GM11168 (cell line): ENCODE results near the gene C19orf44.
"Not testable (repeated sequence)": the region's sequence is repeated elsewhere in the genome, so short reads cannot be mapped to it uniquely, and the experiment has no call there.

ENCODE experiments used
- in situ Hi-C: fragments of 300-500 bp; cut with MboI; formaldehyde crosslinking; loops from one replicate; pipeline ENCODE4 v1.12.0; 2022; ENCODE audit warnings: low sequenced_read_pairs; ENCODE audit not compliant: unreplicated experiment

Gene C19orf44

DNA sequence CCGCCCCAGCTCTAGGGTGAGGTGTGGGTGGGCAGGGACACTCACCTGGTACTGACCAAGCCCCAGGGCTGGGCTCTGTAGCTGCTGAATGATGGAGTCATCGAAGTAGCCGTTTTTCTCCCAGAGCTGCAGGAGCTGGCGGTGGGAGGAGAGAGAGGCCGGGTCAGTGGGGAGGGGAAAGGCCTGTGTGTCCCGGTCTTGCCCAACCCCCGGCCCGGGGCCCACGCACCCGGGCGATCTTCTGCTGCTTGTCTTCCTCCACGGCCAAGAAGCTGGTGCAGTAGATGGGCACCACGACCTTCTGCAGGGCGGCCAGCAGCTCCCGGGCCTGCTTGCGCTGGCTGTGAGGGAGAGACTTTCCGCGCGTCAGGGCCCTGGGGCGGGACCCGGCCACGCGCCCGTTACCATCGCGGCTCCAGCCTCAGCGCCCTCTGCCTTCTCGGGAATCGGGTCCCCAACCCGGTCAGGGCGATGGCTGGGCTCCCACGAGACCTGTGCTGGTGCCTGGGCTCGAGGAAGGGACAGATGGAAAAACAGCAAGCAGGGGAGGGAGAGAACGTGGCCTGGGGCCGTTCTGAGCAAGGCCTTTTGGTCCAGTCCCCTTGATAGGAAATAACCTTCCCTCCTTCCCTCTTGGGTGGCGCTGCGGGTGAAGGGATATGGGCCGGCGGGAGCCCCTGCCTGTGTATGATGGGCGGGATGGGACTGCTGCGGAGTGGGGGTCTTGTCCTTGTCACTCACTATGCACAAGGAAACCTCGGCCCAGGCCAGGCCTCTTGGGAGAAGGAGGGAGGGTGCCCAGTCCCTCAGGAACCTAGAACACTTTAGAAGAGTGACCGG is 34.6 kb downstream of the C19orf44 start:
- in situ Hi-C loops: no loop called here

DNA sequence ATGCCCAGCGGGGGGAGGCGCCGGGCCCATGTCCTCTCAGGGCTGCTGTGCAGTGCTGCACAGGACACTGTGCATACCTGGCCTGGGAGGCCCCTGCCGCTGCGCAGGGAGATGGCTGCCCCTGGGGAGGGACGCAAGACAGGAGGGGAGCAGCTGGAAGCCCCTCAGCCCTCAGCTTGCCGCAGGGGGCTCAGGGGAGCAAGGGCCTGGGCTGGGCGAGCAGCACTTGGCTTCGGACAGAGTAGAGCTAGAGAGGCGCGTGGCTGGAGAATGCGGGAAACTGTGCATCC is 35.1 kb downstream of the C19orf44 start:
- in situ Hi-C loops: no loop called here

- in situ Hi-C loops: no loop called here
Measured at GRCh38 chr19:16532440-16533234, 36.4 kb downstream of the C19orf44 start.

DNA sequence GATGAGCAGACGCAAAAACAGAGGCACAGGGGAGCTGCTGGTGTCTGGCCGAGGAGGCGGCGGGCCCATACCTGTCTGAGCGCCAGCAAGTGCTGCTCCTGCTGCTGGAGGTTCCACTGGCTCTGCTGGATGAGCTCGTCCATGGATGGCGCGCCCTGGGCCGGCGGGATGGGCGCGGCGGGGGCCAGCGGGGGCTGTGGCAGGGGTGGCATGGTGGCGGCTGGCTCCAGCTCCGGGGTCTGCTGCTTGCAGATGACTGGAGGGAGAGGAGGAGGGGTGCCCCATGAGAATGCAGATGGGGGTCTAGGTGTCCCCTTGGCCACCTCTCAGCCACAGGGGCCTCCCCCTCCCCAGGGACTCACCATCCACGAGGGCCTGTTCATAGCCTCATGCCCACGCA is 39.2 kb downstream of the C19orf44 start:
- in situ Hi-C loops: no loop called here

DNA sequence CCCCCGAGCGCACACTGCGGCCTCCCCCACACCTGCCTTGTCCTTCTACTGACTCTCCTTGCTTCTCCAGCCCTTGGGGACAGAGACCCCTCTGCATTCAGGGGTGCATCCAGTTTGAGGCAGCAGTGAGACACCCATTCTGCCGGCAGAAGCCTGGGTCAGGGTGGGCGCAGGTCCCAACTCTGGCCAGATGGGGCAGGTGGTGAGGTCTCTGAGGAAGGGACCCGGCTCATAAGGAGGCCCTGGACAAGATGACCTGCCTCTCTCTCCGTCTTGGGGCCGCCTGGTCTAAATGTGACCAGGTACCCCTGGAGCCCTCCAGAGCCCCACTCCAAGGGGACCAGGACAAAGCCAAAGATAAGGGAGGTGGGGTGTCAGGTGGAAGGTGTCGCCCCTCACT is 39.9 kb downstream of the C19orf44 start:
- in situ Hi-C loops: no loop called here

DNA sequence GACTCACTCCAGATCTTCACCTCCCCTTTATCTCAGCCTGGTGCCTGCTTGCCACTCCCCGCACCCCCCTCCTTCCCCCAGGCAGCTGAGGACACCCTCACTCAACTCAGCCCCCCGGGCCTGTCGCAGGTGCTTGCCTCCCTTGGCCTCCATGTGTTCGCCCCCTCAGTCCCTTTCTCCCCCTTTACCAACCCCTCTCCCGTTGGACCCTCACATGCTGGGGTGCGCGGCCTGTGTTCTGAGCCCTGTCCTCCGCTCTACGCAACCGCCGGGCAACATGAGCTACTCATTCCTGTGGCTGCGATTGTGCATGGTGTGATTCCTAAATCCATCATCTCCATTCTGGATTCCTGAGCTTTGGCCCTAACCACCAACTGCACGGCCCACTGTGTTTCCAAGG is 40.9 kb downstream of the C19orf44 start:
- in situ Hi-C loops: no loop called here

- in situ Hi-C loops: no loop called here
Measured at GRCh38 chr19:16540948-16541347, 44.8 kb downstream of the C19orf44 start.

DNA sequence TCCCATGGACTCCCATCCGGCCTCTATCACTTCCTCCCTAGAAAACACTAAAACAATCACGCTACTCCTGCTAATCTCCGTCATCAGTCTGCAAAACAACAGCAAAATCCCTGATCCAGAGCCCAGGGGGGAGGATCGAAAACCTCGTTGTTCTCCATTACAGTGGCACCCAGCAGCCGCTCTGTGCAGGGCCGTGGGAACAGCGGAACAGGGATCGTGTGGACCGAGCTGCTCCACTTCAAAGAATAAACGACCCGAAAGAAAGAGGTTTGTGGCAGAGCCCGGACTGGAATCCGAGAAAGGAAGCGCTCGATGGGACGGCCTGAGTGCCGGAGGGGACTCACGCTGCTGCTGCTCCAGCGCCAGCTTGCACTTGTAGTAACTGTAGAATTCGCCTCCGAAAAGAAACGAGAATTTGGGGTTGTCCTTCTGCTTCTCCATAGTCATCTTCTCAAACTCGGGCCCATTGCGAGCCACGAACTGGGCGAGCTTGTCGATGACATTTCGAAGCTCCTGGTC is 45.4 kb downstream of the C19orf44 start:
- in situ Hi-C loops: no loop called here

DNA sequence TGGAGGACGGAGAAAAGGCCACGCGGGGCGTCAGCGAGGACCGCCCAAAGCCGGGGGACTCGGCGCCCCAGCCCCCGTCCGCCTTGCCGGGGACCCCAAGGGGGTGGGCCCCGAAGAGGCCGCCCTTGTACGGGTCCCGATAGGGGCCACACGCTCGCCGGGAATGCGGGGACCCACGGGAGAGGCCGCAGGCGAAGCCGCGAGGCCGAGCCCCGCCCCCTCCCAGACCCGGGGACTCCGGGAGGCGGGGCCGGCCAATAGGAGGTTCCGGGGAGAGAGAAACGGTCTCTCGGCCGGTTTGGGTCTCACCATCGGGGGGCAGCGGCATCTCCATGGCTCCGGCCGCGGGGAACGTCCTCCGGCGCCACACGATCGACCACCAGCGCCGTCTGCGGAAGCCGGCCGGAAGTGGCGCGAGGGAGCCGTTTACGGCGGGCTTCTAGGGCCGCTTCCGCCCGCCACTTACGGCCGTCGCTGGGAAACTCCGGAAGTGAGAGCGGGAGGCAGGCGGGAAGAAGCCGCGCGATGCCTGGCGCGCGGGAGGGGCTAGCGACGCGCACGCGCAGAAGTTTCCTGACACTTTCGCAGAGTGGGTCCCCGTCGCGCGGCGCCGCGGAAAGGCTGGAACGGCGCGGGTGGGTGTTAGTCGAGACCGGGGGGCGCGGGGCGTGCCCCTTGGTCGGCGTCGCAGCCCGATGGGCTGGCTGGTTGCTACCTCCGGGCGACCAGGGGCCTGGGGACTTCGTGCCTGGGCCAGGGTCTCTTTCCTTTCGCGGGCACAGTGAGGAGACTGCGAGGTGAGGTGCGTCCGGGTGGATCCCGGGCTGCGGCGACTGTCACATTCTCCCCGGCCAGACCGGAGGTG is 46.1 kb downstream of the C19orf44 start, which contains the start of gene CHERP:
Gene CHERP (minus strand): TSS at position 393 of the 865 bp plus-strand sequence. CDS start 59 bp downstream, at position 334.
- in situ Hi-C loops: no loop called here

DNA sequence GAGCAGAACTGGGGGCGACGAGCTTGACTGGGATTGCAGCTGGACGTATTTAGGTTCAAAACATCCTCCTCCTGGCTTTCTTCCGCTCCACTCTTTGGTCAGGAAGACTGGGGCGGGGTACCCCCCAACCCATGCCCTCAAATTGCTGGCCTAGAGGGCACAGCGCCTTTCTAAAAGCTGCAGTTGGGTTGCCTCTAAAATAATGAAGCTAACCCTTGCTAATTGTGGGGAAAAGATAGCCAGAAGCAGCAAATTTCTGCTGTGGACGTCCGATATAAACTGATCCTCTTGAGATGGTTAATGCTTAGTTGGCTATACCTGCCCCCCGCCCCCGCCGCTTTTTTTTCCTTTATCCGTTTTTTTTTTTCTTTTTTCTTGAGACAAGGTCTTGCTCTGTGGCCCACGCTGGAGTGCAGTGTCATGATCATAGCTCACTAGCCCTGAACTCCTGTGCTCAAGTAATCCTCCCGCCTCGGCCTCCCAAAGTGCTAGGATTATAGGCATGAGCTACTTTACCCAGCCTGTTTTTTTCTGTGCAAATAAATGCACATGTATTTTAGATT is 46.8 kb downstream of the C19orf44 start:
- in situ Hi-C loops: no loop called here

DNA sequence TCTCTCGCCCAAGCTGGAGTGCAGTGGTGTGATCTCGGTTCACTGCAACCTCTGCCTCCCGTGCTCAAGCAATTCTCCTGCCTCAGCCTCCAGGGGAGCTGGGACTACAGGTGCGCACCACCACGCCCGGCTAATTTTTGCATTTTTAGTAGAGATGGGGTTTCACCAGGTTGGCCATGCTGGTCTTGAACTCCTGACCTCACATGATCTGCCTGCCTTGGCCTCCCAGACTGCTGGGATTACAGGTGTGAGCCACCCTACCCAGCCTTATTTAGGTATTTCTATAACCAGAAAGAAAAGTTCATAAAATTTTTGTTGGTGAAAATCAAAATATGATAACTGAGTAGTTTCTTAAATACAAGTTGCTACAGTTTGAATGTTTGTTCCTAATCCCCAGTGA is 47.5 kb downstream of the C19orf44 start:
- in situ Hi-C loops: not testable (repeated sequence)

DNA sequence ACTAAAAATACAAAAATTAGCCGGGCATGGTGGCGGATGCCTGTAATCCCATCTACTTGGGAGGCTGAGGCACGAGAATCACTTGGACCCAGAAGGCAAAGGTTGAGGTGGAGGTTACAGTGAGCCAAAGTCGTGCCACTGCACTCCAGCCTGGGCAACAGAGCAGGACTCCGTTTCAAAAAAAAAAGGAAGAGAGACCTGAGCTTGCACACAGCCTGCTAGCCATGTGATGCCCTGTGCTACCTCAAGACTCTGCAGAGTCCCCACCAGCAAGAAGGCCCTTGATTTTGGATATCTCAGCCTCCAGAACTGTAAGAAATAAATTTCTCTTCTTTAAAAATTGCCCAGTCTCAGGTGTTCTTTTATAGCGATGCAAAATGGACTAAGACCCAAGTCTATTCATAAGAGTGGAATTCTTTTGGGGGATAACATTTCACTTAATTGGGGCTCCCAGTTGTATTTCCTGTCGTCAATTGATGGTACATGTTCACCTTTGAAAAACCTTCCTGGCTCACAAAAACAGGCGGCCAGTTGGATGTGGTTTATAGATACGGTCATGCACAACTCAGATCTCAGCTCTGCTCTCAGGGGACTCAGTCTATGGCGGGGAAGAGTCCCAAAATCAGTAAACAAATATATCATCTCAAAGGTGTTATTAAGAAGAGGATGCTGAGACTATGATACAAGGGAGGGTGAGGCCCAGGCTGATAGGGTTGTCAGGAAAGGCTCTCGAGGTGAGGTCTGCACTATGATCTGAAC is 48.5 kb downstream of the C19orf44 start:
- in situ Hi-C loops: no loop called here

GRCh38 chr19:16548956-16549355 is 52.8 kb downstream of the C19orf44 start:
- in situ Hi-C loops: no loop called here

DNA sequence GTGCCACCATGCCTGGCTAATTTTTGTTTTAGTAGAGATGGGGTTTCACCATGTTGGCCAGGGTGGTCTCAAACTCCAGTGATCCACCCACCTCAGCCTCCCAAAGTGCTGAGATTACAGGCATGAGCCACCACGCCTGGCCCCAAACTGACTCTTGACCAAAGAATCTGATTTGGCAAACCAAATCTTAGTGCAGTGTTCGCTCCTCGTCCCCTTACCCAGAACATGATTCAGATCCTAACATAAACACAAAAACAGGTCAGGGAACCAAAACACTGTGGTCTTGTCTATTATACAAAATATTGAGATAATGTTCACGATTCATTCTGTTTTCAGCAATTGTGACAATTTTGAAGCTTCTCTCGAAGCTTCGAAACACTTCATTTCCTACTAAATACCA is 55.7 kb downstream of the C19orf44 start:
- in situ Hi-C loops: not testable (repeated sequence)

- in situ Hi-C loops: no loop called here
Measured at GRCh38 chr19:16554776-16555175, 58.6 kb downstream of the C19orf44 start.

- in situ Hi-C loops: no loop called here
Measured at GRCh38 chr19:16559780-16560276, 63.6 kb downstream of the C19orf44 start.

GRCh38 chr19:16561382-16561781 is 65.2 kb downstream of the C19orf44 start:
- in situ Hi-C loops: no loop called here

DNA sequence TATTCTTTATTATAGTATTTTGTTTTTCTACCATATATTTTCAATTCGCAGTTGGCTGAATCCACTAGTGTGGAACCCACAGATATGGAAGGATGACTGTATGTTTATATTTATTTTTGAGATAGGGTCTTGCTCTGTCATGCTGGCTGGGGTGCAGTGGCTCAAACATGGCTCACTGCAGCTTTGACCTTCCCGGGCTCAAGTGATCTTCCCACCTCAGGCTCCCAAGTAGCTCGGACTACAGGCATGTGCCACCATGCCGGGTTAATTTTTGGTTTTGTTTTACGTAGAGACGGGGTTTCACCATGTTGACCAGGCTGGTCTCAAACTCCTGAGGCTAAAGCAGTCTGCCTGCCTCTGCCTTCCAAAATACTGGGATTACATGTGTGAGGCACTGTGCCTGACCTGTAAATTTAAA is 66.4 kb downstream of the C19orf44 start:
- in situ Hi-C loops: no loop called here

DNA sequence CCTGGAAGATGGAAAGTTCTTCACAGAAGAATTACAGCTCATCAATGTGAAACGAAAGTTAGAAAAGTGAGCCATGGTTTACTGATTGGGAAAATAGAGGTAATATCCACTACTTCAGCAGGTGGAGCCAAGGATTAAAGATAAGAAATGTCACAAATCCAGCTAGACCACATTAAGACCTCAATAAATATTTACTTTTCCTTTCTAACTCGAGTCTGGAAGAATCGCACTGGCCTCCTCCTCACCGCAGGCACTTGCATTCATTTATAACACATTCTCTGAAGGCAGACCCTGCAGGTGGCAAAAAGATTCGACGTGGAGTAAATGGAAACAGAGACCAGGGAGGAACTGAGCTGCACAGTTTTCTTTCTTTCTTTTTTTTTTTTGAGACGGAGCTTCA is 68.6 kb downstream of the C19orf44 start:
- in situ Hi-C loops: no loop called here
